GM18861 (cell line): ENCODE measurements around the gene MED29.

Experiments
- ATAC-seq: cut with Tn5 transposase; IDR thresholded peaks from one replicate; pipeline ENCODE4 v1.9.1; 2021; ENCODE audit not compliant: unreplicated experiment

MED29 gene

GRCh38 chr19:39410017-39410830 lies 19.0 kb downstream of the MED29 start:
- no peak for ATAC-seq

GRCh38 chr19:39410831-39411080 lies 19.6 kb downstream of the MED29 start:
- ATAC-seq = no peak

DNA sequence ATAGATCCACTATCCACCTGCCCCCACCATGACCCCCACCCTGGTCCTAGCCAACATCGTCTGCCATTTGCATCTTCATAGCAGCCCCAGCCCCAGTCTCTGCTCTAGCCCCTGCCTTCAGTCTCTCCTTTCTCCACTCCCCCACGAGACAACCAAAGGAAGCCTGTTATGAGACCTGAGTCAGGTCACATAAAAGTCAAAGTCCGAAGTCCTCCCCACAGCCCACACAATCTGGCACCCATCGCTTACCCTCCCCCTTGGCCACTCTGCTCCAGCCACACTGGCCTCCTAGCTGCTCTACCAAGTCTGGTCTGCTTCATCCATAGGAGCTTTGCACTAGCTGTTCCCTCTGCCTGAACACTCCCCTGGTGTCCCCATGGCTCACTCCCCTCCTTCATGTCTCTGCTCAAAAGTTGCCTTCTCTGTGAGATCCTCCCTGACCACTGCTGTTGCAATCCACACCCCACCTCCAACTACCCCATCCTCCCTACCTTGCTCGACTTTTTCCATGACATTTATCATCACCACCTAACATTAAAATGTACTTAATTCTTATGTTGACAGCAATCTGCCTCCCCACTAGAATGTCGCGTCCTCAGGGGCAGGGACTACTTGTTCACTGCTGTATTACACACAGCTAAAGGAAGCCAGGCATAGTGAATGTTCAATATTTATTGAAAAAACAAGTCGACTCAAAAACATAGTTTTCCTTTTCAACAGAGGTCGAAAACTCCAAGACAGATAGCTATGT lies 20.1 kb downstream of the MED29 start:
- no peak for ATAC-seq

DNA sequence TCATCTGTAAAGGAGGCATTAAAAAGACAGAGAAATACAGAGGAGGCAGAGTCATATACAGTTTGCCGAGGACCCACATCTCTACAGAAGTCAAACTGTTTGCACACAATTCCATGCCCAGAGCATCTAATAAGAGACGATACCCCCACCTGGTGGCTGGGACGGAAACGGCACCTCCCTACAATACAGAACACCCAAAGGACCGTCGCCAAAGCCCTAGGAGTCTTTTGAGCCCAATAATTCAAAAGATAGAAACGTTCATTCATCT lies 20.6 kb downstream of the MED29 start:
- peak; percentile 26 for ATAC-seq

GRCh38 chr19:39412100-39412866 lies 21.1 kb downstream of the MED29 start, which contains the start of gene PLEKHG2:
Gene PLEKHG2, plus strand, starts transcription at chr19:39412669. Its CDS starts 1,418 bp downstream, at chr19:39414087.
- ATAC-seq = peak; percentile 51

DNA sequence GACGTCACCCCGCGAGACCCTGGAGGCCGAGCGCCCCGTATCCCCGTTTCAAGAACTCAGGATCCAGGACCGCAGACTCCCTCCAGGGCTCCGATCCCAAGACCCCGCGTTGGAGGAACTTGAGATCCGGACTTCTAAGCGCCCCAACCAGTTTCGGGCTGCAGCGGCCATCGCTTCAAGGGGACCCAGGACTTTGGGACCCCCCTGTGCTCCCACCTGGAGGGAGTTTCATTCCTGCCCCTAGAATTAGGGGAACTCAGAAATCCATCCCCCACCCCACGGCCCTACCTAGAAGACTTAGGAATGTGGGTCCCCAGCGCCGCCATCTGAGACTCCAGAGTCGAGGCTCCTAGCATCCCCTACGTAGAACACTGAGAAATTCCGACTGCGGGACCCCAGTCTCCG lies 21.7 kb downstream of the MED29 start:
- no peak for ATAC-seq

- no peak for ATAC-seq
These were observed 22.2 kb downstream of the MED29 start for GRCh38 chr19:39413272-39413910.

DNA sequence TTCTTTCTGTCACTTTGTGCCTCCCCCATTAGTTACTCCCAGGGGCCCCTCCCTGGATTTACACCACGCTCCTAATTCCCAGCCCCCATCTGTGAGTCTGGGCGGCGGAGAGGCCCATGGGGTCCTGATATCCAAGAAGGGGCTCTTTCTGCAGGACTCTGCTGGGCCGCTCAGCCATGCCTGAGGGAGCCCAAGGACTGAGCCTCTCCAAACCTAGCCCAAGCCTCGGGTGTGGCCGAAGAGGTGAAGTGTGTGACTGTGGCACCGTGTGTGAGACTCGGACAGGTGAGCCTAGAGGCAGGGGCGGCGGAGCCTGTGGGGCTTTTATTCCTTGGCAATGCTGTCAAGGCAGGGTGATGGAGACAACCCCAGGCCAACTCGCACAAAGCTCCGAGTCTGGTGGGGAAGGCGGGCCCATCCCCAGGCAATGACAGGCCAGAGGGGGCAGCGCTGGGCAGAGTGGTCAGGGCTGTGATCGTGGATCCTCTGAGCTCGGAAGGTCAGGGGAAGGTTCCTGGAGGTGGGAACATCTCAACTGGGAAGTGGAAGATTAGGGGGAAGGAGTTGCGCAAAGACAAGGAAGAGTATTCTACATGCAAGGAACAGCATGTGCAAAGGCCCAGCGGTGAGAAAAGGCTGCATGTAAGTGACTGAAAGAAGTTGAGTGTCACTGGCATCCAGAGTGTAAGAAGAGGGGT lies 22.9 kb downstream of the MED29 start:
- no peak for ATAC-seq

- no peak for ATAC-seq
These were observed 24.2 kb downstream of the MED29 start for GRCh38 chr19:39415111-39416046.

- ATAC-seq = no peak
These were observed 25.3 kb downstream of the MED29 start for GRCh38 chr19:39416152-39417120.

DNA sequence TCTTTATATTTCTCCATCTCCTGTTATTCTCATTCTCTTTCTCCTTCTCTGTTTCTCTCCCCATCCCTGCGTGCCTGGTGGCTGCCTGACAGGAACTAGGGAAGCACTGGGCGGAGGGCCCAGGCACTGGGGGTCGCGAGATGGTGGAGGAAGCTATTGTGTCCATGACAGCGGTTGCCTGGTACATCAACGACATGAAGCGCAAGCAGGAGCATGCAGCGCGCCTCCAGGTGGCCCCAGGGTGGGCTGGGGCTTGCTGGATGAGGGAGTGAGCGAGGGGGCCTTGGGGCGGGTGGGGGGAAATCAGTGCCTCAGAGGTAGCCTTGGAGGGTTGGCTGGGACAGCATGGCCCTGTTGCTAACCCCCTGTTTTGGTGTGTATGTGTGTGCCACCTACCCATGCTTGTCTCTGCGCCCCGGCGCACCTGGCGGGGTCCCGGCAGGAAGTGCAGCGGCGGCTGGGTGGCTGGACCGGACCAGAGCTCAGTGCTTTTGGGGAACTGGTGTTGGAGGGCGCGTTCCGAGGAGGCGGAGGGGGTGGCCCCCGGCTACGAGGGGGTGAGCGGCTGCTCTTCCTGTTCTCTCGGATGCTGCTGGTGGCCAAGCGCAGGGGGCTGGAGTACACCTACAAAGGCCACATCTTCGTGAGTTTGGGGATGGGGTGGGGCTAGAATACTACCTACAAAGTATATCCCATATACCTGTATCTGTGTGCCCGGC lies 26.4 kb downstream of the MED29 start:
- no peak for ATAC-seq

GRCh38 chr19:39419003-39419402 lies 27.8 kb downstream of the MED29 start:
- no peak for ATAC-seq

GRCh38 chr19:39420769-39421168 lies 29.6 kb downstream of the MED29 start:
- no peak for ATAC-seq

GRCh38 chr19:39422020-39422419 lies 30.8 kb downstream of the MED29 start:
- no peak for ATAC-seq

GRCh38 chr19:39423258-39424086 lies 32.3 kb downstream of the MED29 start:
- ATAC-seq = no peak

DNA sequence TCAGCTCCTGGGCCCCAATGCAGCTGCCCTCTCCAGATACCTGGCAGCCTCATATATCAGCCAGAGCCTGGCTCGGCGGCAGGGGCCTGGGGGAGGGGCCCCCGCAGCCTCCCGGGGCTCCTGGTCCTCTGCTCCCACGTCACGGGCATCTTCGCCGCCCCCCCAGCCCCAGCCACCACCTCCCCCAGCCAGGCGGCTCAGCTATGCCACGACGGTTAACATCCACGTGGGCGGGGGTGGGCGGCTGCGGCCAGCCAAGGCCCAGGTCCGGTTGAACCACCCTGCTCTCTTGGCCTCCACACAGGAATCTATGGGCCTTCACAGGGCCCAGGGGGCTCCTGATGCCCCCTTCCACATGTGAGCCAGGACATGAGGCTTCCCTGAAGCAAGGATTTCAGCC lies 33.8 kb downstream of the MED29 start:
- ATAC-seq = no peak

DNA sequence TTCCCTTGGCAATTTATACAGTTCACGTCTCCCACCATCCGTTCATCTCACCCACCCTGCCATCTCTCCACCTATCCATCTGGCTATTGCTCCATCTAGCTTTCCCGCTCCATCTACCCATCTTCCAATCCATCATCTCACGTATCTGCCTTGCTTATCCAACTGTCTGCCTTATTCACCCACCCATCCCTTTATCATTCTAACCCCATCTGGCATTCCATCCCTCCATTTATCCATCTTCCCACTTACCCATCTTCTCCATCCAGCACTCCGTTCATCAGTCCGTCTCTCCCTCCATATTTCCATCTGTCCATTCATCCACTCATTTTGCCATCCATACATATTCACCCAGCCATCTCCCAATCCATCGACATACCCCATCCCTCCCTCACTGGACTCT lies 34.6 kb downstream of the MED29 start:
- ATAC-seq = no peak
